ENCODE data around the gene CEACAM3. TPM values are rescaled to one million over a fixed set of nuclear protein-coding genes. Genes with fewer than 3 reads are reported as not detected.
"Not testable (repeated sequence)": the region's sequence is repeated elsewhere in the genome, so short reads cannot be mapped to it uniquely, and the experiment has no call there.

Gene CEACAM3
- total and polyA plus RNA-seq, 8 donors = 0.12 to 8.6 (median 0.38) TPM; not detected in 3

- H3K27ac ChIP-seq = peak overlapping the region; percentile 68 to 80
- no peak overlapping the region for H3K4me3 ChIP-seq
- H3K4me1 ChIP-seq = peaks cover 0 to 29% of the 10 kb centered on the region in 2 donors
- H3K36me3 ChIP-seq = no peaks in the 10 kb centered on the region
- ATAC-seq = peak; percentile 59
- intact Hi-C loops (cut with DNase I) = no loop called here
- TF ChIP-seq CTCF (IDR thresholded peaks at IDR 0.05) = peak; percentile 51 to 66
- peak in 1 of 4 donors; percentile 62 for DNase-seq
- H3K27me3 ChIP-seq = peaks cover 0 to 24% of the 10 kb centered on the region in 2 donors
- no peaks in the 10 kb centered on the region for H3K9me3 ChIP-seq
Measured at GRCh38 chr19:41753936-41754529, 42.4 kb upstream of the CEACAM3 start.

GRCh38 chr19:41755328-41755913 lies 41.0 kb upstream of the CEACAM3 start, which contains the start of gene CEACAM6:
CEACAM6 (plus strand) TSS chr19:41755530; CDS start chr19:41755639, 109 bp downstream.
- peaks cover 0 to 23% of the 10 kb centered on the region in 2 donors for H3K27me3 ChIP-seq
- DNase-seq (peak in 1 of 4 donors; percentile 72), ATAC-seq (peak; percentile 45)
- H3K4me3 ChIP-seq = peak within 1 kb of the TSS; percentile 15 to 33
- peaks cover 0 to 32% of the 10 kb centered on the region in 2 donors for H3K4me1 ChIP-seq
- intact Hi-C loops (cut with DNase I) = no loop called here
- H3K36me3 ChIP-seq = no peaks in the 10 kb centered on the region
- H3K9me3 ChIP-seq = no peaks in the 10 kb centered on the region
- peak within 1 kb of the TSS; percentile 71 to 80 for H3K27ac ChIP-seq
- TF ChIP-seq CTCF (IDR thresholded peaks at IDR 0.05) = no peak

GRCh38 chr19:41758846-41759245 lies 37.5 kb upstream of the CEACAM3 start:
- H3K27ac ChIP-seq = peak overlapping the region; percentile 26 to 47
- no peaks in the 10 kb centered on the region for H3K9me3 ChIP-seq
- peaks cover 0 to 5% of the 10 kb centered on the region in 2 donors for H3K27me3 ChIP-seq
- H3K4me1 ChIP-seq = peaks cover 0 to 23% of the 10 kb centered on the region in 2 donors
- ATAC-seq (no peak), DNase-seq (no peak)
- intact Hi-C loops (cut with DNase I) = no loop called here
- TF ChIP-seq CTCF (IDR thresholded peaks at IDR 0.05) = no peak
- peak overlapping the region in 1 of 2 donors; percentile 33 for H3K4me3 ChIP-seq
- H3K36me3 ChIP-seq = no peaks in the 10 kb centered on the region

- intact Hi-C loops (cut with DNase I) = no loop called here
- H3K4me1 ChIP-seq = peaks cover 0 to 9% of the 10 kb centered on the region in 2 donors
- H3K4me3 ChIP-seq = no peak overlapping the region
- no peak for DNase-seq
- no peaks in the 10 kb centered on the region for H3K9me3 ChIP-seq
- no peak for ATAC-seq
- H3K36me3 ChIP-seq = peaks cover 0 to 11% of the 10 kb centered on the region in 2 donors
- no peaks in the 10 kb centered on the region for H3K27me3 ChIP-seq
- peak overlapping the region in 1 of 2 donors; percentile 26 for H3K27ac ChIP-seq
- no peak for TF ChIP-seq CTCF (IDR thresholded peaks at IDR 0.05)
Measured at GRCh38 chr19:41767115-41767514, 29.3 kb upstream of the CEACAM3 start.

GRCh38 chr19:41768105-41768504 lies 28.3 kb upstream of the CEACAM3 start:
- ATAC-seq; H3K4me3 ChIP-seq; H3K9me3 ChIP-seq; DNase-seq; H3K27me3 ChIP-seq; H3K27ac ChIP-seq; intact Hi-C loops (cut with DNase I): not testable (repeated sequence)
- Histone ChIP-seq H3K36me3 (peaks cover 0 to 11% of the 10 kb centered on the region in 2 donors), H3K4me1 (peaks cover 0 to 17% of the 10 kb centered on the region in 2 donors)
